ENCODE measurements around the gene GPR31. TPM values are rescaled to one million over a fixed set of nuclear protein-coding genes. Genes with fewer than 3 reads are reported as not detected.

GPR31 gene
- polyA plus RNA-seq, 1 experiment, result not detected

DNA sequence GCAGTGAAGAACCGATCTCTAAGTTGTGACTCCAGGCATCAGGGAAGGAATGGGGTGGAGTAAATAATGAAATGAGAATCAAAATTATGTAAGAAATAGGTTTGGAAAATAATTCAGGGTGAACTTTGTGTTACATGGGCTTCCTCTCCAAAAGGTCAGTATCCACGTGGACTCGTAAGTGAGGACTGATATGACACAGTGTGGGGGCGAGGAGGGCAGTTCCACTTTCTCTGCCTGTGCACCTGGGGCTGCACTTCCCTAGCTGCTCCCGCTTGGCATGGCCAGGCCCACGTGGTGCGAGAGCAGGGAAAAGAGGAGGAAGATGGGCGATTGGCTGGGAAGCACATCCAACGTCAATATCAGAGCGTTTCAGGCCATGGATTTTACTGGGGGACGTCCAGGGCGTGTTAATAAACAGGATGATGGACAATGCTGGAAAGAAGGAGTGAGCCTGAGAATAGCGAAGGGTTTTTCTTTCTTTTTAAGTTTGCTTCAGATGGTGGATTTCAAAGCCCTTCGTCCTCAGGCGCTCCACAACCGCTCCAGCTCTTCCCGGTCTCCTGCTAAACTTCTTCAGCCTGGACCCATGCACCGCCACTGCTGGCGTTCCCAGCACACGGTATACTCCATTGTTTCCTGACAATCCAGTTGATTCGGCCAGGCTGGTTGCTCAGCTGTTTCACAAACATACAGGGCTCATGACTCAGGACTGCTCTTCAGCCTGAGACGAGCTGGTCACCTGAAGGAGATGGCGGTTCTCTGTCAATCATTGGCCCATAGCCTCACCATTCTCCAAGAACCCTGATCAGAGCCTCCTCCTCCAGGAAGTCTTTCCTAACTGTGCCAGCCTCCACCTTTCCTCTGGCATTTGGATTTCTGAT lies 23.1 kb downstream of the GPR31 start:
- no peaks in the 10 kb centered on the region for H3K27me3 ChIP-seq (ENCODE audit: control insufficient read depth, insufficient read depth, low read length)
- TF ChIP-seq, protein P1, sequence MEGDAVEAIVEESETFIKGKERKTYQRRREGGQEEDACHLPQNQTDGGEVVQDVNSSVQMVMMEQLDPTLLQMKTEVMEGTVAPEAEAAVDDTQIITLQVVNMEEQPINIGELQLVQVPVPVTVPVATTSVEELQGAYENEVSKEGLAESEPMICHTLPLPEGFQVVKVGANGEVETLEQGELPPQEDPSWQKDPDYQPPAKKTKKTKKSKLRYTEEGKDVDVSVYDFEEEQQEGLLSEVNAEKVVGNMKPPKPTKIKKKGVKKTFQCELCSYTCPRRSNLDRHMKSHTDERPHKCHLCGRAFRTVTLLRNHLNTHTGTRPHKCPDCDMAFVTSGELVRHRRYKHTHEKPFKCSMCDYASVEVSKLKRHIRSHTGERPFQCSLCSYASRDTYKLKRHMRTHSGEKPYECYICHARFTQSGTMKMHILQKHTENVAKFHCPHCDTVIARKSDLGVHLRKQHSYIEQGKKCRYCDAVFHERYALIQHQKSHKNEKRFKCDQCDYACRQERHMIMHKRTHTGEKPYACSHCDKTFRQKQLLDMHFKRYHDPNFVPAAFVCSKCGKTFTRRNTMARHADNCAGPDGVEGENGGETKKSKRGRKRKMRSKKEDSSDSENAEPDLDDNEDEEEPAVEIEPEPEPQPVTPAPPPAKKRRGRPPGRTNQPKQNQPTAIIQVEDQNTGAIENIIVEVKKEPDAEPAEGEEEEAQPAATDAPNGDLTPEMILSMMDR (IDR thresholded peaks at IDR 0.05; ENCODE audit: insufficient read depth, low read depth, low read length), result no peak
- POLR2A ChIA-PET, result no interaction called here
- no peak for DNase-seq (ENCODE audit: low read depth)
- H3K4me3 ChIP-seq (ENCODE audit: low read depth, low read length), result no peak overlapping the region
- CTCF ChIA-PET, result no interaction called here
- no peaks in the 10 kb centered on the region for H3K36me3 ChIP-seq (ENCODE audit: control insufficient read depth, insufficient read depth, low read length)

DNA sequence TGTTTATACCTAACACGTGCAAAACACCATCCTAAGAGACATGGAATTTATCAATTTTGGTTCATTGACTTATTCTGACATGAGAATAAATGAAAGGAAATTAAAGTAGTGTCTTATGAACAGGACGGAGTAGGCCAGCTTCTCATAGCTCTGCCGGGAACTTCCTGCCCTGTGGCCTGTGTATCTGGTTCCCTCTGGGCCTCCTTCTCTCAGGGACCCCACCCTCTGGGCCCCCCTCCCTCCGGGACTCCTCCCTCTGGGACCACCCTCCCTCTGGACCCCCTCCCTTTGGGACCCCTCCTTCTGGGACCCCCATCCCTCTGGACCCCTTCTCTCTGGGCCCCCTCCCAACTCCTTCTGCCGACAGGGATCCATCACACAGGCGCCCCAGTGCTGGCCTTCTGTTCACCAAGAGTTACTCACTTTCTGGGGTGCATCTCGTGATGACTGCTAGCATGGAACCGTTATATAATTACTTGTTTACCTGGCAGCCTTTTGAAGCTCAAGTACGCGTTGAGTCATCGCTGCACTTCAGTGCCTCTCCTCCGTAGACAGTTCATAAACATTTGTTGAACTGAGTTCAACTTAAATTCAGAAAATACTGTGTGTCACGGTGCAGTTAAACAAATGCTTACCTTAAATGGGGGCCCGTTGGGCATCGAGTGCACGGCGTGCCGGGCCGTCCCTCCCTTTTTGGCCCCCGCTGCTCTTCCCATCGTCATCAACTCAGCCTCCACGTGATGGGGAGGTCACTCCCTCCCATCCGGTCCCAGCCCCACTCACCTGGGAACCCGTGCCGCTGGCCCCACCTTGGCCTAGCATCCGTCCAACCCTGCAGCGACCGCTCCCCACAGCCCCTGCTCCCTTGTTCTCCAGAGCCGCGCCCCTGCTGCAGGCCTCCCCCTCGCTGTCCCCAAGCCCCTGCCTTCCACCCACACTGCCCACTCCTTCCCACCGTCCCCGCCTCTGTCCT lies 26.8 kb downstream of the GPR31 start:
- TF ChIP-seq, protein P1 (IDR thresholded peaks at IDR 0.05; ENCODE audit: insufficient read depth, low read depth, low read length), result no peak
- POLR2A ChIA-PET, result no interaction called here
- Histone ChIP-seq H3K27me3 (ENCODE audit: control insufficient read depth, insufficient read depth, low read length) (no peaks in the 10 kb centered on the region), H3K36me3 (ENCODE audit: control insufficient read depth, insufficient read depth, low read length) (no peaks in the 10 kb centered on the region), H3K4me3 (ENCODE audit: low read depth, low read length) (no peak overlapping the region)
- no peak for DNase-seq (ENCODE audit: low read depth)
- CTCF ChIA-PET, result no interaction called here

DNA sequence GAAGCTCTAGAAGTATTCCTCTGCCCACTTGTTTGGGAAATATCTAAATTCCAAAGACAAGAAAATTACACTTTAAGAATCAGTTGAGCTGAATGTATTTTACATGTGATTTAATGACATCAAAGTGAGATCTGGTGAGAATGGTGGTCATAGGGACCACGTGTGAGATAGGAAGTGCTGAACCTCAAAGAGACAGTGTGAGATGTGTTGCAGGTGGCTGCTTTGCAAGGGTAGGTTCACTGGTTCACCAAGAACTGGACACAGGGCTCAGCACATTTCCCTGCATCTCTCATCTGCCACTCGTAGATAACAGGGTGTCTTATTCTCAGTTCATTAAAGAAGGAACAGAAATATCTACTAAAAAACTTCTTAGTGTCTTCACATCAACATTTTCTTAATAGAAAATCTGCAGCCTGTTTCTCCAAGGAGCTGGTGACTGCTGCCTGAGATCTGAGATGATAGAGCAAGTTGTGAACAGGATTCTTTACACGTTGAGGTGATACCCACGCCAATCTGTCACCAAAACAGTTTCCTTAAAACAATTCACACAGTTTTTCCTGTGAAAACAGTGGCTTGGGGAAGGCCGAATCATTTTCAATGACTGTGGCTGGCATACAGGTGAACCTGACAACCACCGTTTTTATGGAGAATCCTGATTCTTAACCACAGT lies 27.6 kb downstream of the GPR31 start:
- DNase-seq (ENCODE audit: low read depth), result no peak
- ChIA-PET CTCF (no interaction called here), POLR2A (no interaction called here)
- H3K27me3 ChIP-seq (ENCODE audit: control insufficient read depth, insufficient read depth, low read length), result no peaks in the 10 kb centered on the region
- H3K4me3 ChIP-seq (ENCODE audit: low read depth, low read length), result no peak overlapping the region
- no peaks in the 10 kb centered on the region for H3K36me3 ChIP-seq (ENCODE audit: control insufficient read depth, insufficient read depth, low read length)
- TF ChIP-seq, protein P1 (IDR thresholded peaks at IDR 0.05; ENCODE audit: insufficient read depth, low read depth, low read length), result no peak

DNA sequence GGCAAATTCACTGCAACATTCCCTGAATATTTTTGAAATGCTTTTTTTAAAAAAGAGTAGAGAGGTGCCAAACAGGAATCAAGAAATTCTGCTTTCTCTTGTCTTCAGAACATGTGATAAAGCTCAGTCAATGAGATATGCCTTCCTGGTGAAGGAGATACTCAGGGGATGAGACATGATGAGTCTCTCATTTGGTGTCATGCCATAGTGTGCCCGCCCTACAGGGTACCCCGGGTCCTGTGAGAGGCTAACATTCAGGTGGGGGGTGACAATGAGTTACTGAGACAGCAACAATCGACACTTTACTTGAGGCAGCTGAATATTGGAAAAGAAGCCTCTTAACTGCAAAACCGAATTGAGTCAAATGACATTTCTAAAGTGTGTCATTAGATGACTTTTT lies 28.2 kb downstream of the GPR31 start:
- POLR2A ChIA-PET, result no interaction called here
- TF ChIP-seq, protein P1 (IDR thresholded peaks at IDR 0.05; ENCODE audit: insufficient read depth, low read depth, low read length), result no peak
- CTCF ChIA-PET, result no interaction called here
- Histone ChIP-seq H3K4me3 (ENCODE audit: low read depth, low read length) (no peak overlapping the region), H3K27me3 (ENCODE audit: control insufficient read depth, insufficient read depth, low read length) (no peaks in the 10 kb centered on the region), H3K36me3 (ENCODE audit: control insufficient read depth, insufficient read depth, low read length) (no peaks in the 10 kb centered on the region)
- DNase-seq (ENCODE audit: low read depth), result no peak

DNA sequence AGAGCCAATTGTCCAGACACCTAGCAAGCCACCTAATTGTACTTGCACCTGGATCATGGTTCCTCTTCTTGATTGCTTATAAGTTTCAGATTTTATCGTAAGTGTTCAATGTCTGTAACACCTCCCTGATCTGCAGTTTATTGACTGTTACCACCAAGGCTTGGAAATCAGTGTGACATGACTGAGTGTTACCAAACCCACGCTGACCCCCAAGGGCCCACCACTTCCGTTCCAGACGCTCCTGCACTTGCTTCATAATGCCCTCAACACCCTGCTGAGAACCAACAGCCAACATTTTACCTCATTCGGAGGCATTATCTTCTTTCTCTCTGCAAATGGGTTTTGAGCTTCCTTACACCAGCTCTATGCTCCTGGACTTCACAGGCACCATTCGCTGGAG lies 28.6 kb downstream of the GPR31 start:
- TF ChIP-seq, protein P1 (IDR thresholded peaks at IDR 0.05; ENCODE audit: insufficient read depth, low read depth, low read length), result no peak
- Histone ChIP-seq H3K27me3 (ENCODE audit: control insufficient read depth, insufficient read depth, low read length) (no peaks in the 10 kb centered on the region), H3K36me3 (ENCODE audit: control insufficient read depth, insufficient read depth, low read length) (no peaks in the 10 kb centered on the region), H3K4me3 (ENCODE audit: low read depth, low read length) (no peak overlapping the region)
- no peak for DNase-seq (ENCODE audit: low read depth)
- ChIA-PET POLR2A (no interaction called here), CTCF (no interaction called here)
